HG03460 (cell line): ENCODE measurements around the gene TLE7.

Experiments used
- ATAC-seq: cut with Tn5 transposase; IDR thresholded peaks from one replicate; pipeline ENCODE4 v1.9.1; 2021; ENCODE audit not compliant: unreplicated experiment

The TLE7 gene

GRCh38 chr16:71414038-71414437, 27.8 kb downstream of the TLE7 start:
- ATAC-seq, result no peak

GRCh38 chr16:71413341-71413740, 28.5 kb downstream of the TLE7 start:
- ATAC-seq, result no peak

GRCh38 chr16:71412270-71413160, 29.3 kb downstream of the TLE7 start:
- no peak for ATAC-seq

GRCh38 chr16:71410146-71410545, 31.7 kb downstream of the TLE7 start:
- ATAC-seq, result no peak

- ATAC-seq, result no peak
Observed at GRCh38 chr16:71409011-71409775, 32.7 kb downstream of the TLE7 start.

GRCh38 chr16:71408536-71408935, 33.3 kb downstream of the TLE7 start:
- ATAC-seq, result no peak

GRCh38 chr16:71407731-71408130, 34.1 kb downstream of the TLE7 start:
- ATAC-seq, result no peak

- no peak for ATAC-seq
Observed at GRCh38 chr16:71406724-71407123, 35.1 kb downstream of the TLE7 start.

- no peak for ATAC-seq
Observed at GRCh38 chr16:71406316-71406715, 35.5 kb downstream of the TLE7 start.

GRCh38 chr16:71404364-71404763, 37.5 kb downstream of the TLE7 start:
- no peak for ATAC-seq

- ATAC-seq, result no peak
Observed at GRCh38 chr16:71402674-71403073, 39.2 kb downstream of the TLE7 start.

GRCh38 chr16:71402007-71402406, 39.8 kb downstream of the TLE7 start:
- no peak for ATAC-seq

- no peak for ATAC-seq
Observed at GRCh38 chr16:71399801-71400563, 41.9 kb downstream of the TLE7 start.

GRCh38 chr16:71396594-71396993, 45.3 kb downstream of the TLE7 start:
- no peak for ATAC-seq

GRCh38 chr16:71389330-71389729, 52.5 kb downstream of the TLE7 start:
- no peak for ATAC-seq

GRCh38 chr16:71387045-71387871, 54.6 kb downstream of the TLE7 start:
- ATAC-seq, result no peak

- ATAC-seq, result no peak
Observed at GRCh38 chr16:71384073-71384724, 57.7 kb downstream of the TLE7 start.

GRCh38 chr16:71383054-71383773, 58.6 kb downstream of the TLE7 start:
- ATAC-seq, result no peak

GRCh38 chr16:71380831-71381230, 61.0 kb downstream of the TLE7 start:
- no peak for ATAC-seq
